Measurements from ENCODE around the gene SMPD4.

DNA sequence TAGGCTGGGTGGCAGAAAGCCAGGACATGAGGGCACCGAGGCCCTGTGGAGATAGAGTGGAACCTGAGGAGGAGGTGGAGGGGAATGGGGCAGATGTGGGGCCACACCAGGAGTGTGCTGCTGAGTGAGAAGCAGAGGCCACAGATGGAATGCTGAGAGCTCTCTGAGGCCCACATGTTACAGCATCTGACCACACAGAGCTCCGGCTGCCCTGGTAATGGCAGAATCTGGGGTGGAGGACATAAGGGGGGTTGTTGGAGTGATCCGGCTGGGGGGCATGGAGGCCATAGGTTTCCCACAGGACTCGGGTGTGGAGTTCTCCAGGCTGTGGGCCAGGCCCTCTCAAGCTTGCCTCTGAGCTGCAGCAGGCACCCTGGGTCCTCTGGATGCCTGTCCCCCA is 4.5 kb upstream of the SMPD4 start:
- no peak for TF ChIP-seq MYC (IDR thresholded peaks at IDR 0.05; ENCODE audit: low read depth, low read length)
- TF ChIP-seq, protein P1, sequence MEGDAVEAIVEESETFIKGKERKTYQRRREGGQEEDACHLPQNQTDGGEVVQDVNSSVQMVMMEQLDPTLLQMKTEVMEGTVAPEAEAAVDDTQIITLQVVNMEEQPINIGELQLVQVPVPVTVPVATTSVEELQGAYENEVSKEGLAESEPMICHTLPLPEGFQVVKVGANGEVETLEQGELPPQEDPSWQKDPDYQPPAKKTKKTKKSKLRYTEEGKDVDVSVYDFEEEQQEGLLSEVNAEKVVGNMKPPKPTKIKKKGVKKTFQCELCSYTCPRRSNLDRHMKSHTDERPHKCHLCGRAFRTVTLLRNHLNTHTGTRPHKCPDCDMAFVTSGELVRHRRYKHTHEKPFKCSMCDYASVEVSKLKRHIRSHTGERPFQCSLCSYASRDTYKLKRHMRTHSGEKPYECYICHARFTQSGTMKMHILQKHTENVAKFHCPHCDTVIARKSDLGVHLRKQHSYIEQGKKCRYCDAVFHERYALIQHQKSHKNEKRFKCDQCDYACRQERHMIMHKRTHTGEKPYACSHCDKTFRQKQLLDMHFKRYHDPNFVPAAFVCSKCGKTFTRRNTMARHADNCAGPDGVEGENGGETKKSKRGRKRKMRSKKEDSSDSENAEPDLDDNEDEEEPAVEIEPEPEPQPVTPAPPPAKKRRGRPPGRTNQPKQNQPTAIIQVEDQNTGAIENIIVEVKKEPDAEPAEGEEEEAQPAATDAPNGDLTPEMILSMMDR (IDR thresholded peaks at IDR 0.05; ENCODE audit: low read depth, low read length), result no peak
- TF ChIP-seq, protein P2, sequence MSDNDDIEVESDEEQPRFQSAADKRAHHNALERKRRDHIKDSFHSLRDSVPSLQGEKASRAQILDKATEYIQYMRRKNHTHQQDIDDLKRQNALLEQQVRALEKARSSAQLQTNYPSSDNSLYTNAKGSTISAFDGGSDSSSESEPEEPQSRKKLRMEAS (IDR thresholded peaks at IDR 0.05; ENCODE audit: low read depth, low read length), result no peak
